Fibroblast of skin of left biceps (primary cell): ENCODE measurements around the gene HAGHL.
"Not testable (repeated sequence)": the region's sequence is repeated elsewhere in the genome, so short reads cannot be mapped to it uniquely, and the experiment has no call there.

ENCODE experiments used
- DNase-seq, 2 experiments: peaks; one replicate each; pipeline ENCODE4 v3.0.0-alpha.2; 2013; ENCODE audit warnings: low read depth in 2 of 2

Gene HAGHL

GRCh38 chr16:734208-734980 is 7.5 kb downstream of the HAGHL start:
- no peak for DNase-seq

- no peak for DNase-seq
Measured at GRCh38 chr16:734981-735881, 8.3 kb downstream of the HAGHL start.

- no peak for DNase-seq
Measured at GRCh38 chr16:735982-736453, 9.1 kb downstream of the HAGHL start.

- no peak for DNase-seq
Measured at GRCh38 chr16:736936-737481, 10.1 kb downstream of the HAGHL start.

GRCh38 chr16:739560-740458 is 12.9 kb downstream of the HAGHL start:
- DNase-seq: no peak

- no peak for DNase-seq
Measured at GRCh38 chr16:740459-740763, 13.5 kb downstream of the HAGHL start.

DNA sequence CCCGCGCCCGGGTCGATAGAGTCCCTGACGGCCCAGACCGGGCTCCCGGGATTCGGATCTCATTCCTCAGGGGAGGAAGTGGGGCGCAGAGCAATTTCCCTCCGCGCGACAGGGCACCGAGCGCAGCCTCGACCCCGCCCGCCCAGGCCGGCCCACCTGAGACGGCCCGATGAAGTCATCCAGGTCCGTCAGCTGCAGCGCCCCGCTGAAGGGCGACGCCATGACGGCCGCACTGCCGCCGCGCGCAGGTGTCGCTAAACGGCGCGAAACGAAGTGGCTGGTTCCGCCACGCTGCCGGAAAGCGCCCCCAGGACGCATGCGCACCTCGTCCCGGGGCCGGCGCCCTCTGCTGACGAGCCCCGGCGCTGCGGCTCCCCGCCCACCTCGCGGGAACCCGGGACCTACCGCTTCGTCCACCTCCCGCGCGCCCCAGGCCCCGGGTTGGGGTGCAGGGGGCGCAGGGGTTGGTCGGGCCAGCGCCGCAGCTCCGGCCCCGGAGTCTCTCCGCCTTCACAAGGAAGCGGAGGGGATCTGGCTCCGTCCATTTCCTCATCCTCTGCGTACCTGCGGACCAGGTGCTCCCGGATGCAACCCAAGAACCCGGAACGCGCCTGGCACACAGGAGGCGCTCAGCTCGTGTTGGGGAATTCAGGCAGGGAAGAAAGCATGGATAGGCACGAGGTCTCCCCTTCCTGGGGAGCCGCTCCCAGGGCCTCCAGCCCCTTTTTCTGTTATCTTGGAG is 14.0 kb downstream of the HAGHL start, which contains the start of gene CIAO3:
Gene CIAO3 (minus strand): TSS at position 234 of the 742 bp plus-strand sequence. CDS start 12 bp downstream, at position 222.
- DNase-seq: peak; percentile 69 to 73

DNA sequence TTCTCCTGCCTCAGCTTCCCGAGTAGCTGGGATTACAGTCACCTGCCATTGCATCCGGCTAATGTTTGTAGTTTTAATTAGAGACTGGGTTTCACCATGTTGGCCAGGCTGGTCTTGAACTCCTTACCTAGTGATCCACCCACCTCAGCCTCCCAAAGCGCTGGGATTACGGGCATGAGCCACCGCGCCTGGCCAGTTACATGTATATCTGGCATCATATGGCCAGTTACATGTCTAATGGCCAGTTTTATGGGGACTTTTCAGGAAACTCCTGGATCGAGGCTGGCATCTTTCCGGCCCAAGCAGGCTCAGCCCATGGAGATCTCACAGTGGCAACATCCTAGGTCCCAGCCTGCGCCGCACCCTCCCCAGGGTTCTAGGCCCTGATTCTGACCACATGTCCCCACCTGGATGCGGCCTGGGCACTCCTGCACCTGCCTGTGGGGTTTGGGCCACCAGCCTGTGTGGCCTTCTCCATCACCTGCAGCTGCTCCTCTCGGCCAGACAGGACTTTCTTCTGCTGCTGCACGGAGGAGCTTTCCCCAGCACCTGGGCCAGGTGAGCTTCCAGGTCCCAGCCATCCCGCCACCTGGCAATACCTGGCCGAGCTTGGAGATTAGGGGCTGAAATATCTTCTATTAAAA is 15.2 kb downstream of the HAGHL start:
- DNase-seq: no peak

DNA sequence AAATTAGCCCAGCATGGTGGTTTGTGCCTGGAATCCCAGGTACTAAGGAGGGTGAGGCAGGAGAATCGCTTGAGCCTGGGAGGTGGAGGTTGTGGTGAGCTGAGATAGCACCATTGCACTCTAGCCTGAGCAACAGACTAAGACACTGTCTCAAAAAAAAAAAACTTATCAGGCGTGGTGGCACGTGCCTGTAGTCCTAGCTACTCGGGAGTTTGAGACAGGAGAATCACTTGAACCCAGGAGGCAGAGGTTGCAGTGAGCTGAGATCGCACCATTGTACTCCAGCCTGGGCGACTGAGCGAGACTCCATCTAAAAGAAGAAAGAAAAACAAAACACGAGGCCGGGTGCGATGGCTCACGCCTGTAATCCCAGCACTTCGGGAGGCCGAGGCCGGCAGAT is 16.0 kb downstream of the HAGHL start:
- DNase-seq: not testable (repeated sequence)

DNA sequence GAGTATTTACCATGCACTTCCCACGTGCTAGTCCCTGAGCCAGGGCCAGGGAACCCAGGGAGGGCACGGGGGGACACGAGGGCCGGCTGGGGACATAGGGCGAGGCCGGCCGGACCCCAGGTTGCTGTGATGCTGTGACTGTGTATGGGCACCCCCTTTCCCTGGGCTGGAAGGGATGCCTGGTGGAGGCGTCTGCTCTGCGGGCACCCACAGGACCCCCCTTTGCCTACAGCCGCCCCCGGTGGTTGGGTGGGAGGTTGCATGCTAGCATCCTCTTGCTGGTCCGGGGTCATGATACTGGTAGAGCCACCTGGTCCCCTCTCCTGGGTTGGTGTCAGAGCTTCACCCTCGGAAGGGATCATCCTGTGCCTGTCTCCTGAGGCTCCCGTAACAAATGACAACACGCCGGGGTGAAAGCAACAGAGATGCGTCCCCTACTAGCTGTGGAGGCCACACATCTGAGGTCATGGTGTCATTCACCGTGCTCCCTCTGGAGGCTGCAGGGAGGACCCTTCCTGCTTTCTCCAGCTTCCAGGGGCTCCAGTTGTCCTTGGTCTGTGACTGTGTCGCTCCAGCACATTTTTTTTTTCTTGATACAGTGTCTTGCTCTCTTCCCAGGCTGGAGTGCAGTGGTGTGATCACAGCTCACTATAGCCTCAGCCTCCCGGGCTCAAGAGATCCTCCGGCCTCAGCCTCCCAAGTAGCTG is 17.0 kb downstream of the HAGHL start:
- DNase-seq: no peak

DNA sequence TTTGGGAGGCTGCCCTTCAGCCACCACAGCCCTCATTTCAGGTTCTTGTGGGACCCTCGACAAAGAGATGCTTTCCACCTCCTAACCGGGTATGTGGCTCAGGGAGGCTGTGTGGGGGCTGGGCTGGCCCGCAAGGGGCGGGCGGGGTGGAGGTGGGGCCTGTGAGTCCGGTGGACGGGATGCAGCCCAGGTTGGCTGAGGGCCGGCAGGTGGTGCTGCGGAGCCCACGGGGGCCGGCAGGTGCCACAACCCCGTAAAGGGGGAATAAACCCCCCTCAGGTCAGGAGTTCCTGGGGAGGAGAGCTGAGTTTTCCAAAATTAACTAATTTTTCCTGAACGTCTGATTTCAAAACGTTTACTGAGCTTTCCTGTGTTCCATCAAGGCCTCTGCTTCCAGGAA is 18.8 kb downstream of the HAGHL start:
- no peak for DNase-seq

DNA sequence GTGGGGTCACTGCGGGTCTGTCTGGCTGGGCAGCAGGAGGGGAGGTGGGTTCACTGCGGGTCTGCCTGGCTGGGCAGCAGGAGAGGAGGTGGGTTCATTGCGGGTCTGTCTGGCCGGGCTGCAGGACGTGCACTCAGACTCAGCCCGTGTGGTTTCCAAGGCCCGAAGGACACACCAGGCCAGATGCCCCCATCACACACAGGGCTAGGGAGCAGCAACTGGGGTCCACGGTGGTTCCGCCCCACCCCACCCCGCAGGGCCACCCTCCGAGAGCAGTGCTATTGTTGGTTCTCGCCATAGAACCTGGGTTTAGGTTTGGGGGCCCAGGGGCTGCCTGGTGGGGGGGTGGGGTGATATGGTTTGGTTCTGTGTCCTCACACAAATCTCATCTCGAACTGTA is 19.7 kb downstream of the HAGHL start:
- no peak for DNase-seq

- DNase-seq: no peak
Measured at GRCh38 chr16:747978-748746, 21.3 kb downstream of the HAGHL start.

- peak; percentile 33 to 42 for DNase-seq
Measured at GRCh38 chr16:749010-749409, 22.1 kb downstream of the HAGHL start.

DNA sequence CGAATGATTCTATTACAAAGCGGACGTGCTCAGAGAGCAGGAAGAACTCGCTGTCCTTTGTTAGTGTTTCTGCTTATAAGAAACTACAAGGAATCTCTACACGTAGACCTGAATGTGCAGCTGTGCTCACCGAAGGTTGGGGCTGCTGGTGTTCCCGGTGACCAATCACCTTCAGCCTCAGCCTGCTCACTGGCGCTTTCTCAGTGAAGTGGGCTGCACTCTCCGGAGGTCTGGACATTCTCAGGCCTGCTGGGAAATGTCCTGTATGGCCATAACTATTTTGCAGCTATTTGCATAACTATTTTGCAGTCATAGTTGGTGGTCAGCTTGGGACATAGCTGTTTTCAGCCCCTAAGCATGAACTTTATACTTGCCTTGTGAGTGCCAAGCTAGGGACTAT is 23.6 kb downstream of the HAGHL start:
- DNase-seq: no peak

DNA sequence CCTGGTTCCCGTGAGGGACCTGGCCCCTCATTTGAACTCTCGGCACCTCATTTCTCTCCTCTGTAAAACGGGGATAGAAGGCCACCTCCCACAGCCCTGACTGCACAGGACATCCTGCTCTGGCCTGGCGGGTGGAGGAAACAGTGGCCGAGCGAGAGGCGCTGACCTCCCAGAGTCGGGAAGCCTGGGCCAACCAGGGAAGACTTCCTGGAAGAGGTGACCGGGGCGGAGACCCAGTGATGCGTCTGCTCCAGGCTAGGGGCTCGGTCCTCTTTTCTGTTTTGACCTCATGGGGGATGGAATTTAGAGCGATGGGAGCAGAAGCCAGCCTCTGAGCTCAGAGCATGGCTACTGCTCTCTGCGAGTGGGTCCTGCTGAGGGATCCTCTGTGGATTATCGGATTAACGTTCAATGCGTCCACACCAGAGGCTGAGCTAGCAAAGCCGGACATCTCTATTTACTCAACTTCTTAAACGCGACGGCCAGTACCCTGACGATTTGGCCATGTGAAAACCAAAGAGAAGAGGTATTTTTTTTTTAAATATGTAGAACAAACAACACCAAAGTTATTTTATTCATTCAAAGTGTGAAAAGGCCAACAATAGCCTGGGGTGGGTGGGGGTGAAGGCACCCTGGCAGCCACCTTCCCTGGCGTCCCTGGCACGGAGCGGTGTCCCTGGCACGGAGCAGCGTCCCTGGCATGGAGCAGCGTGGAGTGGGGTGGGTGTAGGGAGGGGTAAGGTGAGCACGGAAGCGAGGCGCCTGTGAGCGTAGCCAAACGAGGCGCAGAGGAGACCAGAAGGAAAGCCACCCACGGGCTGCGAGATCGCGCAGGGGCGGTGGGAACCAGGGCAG is 24.5 kb downstream of the HAGHL start:
- DNase-seq: no peak

GRCh38 chr16:752007-752312 is 25.1 kb downstream of the HAGHL start:
- no peak for DNase-seq

DNA sequence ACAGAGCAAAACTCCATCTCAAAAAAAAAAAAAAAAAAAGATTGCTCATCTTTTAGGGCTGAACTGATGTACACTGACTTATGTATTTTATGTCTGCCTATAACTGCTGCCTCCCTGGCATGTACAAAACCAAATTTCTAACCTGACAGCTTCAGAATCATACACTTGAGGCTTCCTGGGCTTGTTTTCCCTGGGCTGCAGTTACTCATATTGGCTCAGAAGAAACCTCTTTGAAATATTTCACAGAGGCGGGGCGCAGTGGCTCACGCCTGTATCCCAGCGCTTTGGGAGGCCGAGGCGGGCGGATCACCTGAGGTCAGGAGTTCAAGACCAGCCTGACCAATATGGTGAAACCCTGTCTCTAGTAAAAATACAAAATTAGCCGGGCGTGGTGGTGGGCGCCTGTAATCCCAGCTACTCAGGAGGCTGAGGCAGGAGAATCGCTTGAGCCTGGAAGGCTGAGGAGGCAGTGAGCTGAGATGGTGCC is 27.3 kb downstream of the HAGHL start:
- DNase-seq: not testable (repeated sequence)
